Spleen (tissue), 11 donors: ENCODE results near the gene TCEANC2. TPM values are rescaled to one million over a fixed set of nuclear protein-coding genes. Genes with fewer than 3 reads are reported as not detected.
A peak's percentile ranks its signal among the peaks of the same experiment; 100 is the strongest.
"Not testable (repeated sequence)": the region's sequence is repeated elsewhere in the genome, so short reads cannot be mapped to it uniquely, and the experiment has no call there.

Experiments
- DNase-seq: peaks from one replicate; pipeline ENCODE4 v3.0.0-alpha.2; 2020
- H3K27ac ChIP-seq, 8 donors: fragments of 200-600 bp; sonication (generic) in 7 of 8; 1 replicate in 4 of 8; 2 replicates in 4 of 8; pipeline versions ENCODE4 v1.5.0 to v1.8.0; 2016 to 2021; ENCODE audit warnings: inconsistent platforms in 4 of 8, mild to moderate bottlenecking in 4 of 8, moderate library complexity in 1 of 8
- H3K27me3 ChIP-seq, 7 donors: fragments of 200-600 bp; sonication (generic) in 6 of 7; replicated peaks in 1 of 7; 1 replicate in 4 of 7; 2 replicates in 3 of 7; pipeline versions ENCODE4 v1.5.0 to v1.8.0; 2016 to 2021; ENCODE audit warnings: inconsistent platforms in 3 of 7, mild to moderate bottlenecking in 1 of 7
- H3K36me3 ChIP-seq, 6 donors: fragments of 200-600 bp; sonication (generic) in 5 of 6; 1 replicate in 4 of 6; 2 replicates in 2 of 6; pipeline versions ENCODE4 v1.5.0 to v1.8.0; 2016 to 2021; ENCODE audit warnings: inconsistent platforms in 2 of 6
- H3K4me1 ChIP-seq, 6 donors: fragments of 200-600 bp; sonication (generic) in 5 of 6; 1 replicate in 3 of 6; 2 replicates in 3 of 6; pipeline versions ENCODE4 v1.5.0 to v1.8.0; 2016 to 2021; ENCODE audit warnings: inconsistent platforms in 3 of 6
- H3K4me3 ChIP-seq, 8 donors: fragments of 200-600 bp; sonication (generic) in 7 of 8; 1 replicate in 4 of 8; 2 replicates in 4 of 8; pipeline versions ENCODE4 v1.5.0 to v1.8.0; 2016 to 2021; ENCODE audit warnings: inconsistent platforms in 4 of 8, mild to moderate bottlenecking in 4 of 8, moderate library complexity in 2 of 8
- H3K9me3 ChIP-seq, 8 donors: fragments of 200-600 bp; sonication (generic) in 7 of 8; 1 replicate in 4 of 8; 2 replicates in 4 of 8; pipeline versions ENCODE4 v1.5.0 to v1.8.0; 2016 to 2021; ENCODE audit warnings: inconsistent platforms in 4 of 8
- POLR2A ChIP-seq, 3 donors: fragments of 450-650 bp; IDR thresholded peaks; one replicate each; pipeline ENCODE4 v1.5.1; 2017; ENCODE audit warnings: antibody characterized with exemption in 3 of 3, mild to moderate bottlenecking in 1 of 3
- POLR2AphosphoS5 ChIP-seq, 3 donors: sonication (generic); formaldehyde crosslinking; IDR thresholded peaks; one replicate each; pipeline ENCODE4 v1.5.1; 2017; ENCODE audit warnings: antibody characterized with exemption in 3 of 3
- WGBS, 5 donors: extraction: QIAGEN DNeasy Blood & Tissue Kit in 3 of 5; methylation state at CpG; one replicate each; pipeline versions ENCODE4 v1.1.5 to v1.1.7; 2013 to 2018; 5-methylcytosine and 5-hydroxymethylcytosine counted together
- intact Hi-C: fragments of 100-400 bp; cut with DNase I; formaldehyde crosslinking; loops from one replicate; pipeline ENCODE4 v1.15.0; 2023; ENCODE audit warnings: low total_unique reads
- polyA plus RNA-seq, 3 donors: library from polyadenylated mRNA; stranded (reverse); fragments of 200-250 nt; gene quantifications; one replicate each; pipeline ENCODE4 v1.2.1, GENCODE V29; 2013
- total RNA-seq, 7 donors: library from RNA; depleted of rRNA in 3 of 7; stranded (reverse); fragments of >200 nt in 3 of 7; fragmentation: NEBNext Ultra II Directional in 4 of 7; extraction: Animal tissue kit (Norgen Biotek cat#: 25700) in 4 of 7; gene quantifications; one replicate each; pipeline versions ENCODE4 v1.1.0 to v1.2.1, GENCODE V29; 2016 to 2021
- TF ChIP-seq, protein P1 (sequence below), 11 experiments: fragments of 200-600 bp in 7 of 11; fragments of 450-650 bp in 4 of 11; sonication (generic) in 4 of 11; IDR thresholded peaks in 8 of 11; conservative IDR thresholded peaks in 3 of 11; 1 replicate in 7 of 11; 2 replicates in 4 of 11; pipeline versions ENCODE4 v1.4.0 to v1.8.0; 2016 to 2021; ENCODE audit warnings: antibody characterized with exemption in 11 of 11, inconsistent platforms in 4 of 11, mild to moderate bottlenecking in 1 of 11
- donor health status: healthy with polysubstance abuse.
- donor health status: DM: no; HTN: no; CAD: no; lungs with moderate emphysema.
- donor health status: DM: no; HTN: no; CAD: no.
- donor health status: Bipolar disorder and iron deficiency.
- donor health status: healthy.
- donor health status: DM: no; HTN: no; CAD: no.
- donor health status: DM: yes; HTN: yes; CAD: no.

The TCEANC2 gene
- total and polyA plus RNA-seq, 10 donors = 1.9 to 12.7 (median 6.4) TPM

DNA sequence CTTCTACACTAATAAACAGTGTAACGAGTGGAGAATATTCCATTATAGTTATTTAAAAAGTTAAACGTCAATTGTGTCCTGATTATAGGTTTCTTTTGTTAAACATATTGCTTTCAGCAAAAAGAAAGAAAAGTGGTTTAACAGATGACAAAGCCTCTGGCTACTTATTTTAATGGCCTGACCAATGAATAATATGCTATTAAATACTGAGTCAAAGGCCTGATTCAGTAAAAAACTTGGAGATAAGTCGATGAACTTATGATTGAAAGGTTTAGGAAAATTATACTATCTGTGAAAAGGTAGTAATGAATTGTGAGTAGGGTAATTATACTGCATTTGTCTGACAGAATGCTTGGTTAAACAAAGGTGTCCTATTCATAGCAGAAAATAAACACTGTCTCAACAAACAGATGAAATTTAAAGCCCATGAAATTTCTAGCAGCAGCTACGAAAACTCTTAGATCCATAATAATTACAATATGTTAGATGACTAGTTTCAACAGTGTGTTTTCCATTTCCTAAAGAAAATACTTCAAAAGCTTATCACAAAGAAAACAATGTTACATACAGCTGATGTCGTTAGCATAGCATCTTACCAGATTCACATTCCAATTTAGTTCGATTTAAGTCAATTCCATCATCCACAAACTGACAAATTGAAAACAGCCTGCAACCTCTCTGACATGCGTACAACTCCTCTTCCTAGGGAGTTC is 6.6 kb upstream of the TCEANC2 start:
- DNase-seq = no peak
- TF ChIP-seq, protein P1, sequence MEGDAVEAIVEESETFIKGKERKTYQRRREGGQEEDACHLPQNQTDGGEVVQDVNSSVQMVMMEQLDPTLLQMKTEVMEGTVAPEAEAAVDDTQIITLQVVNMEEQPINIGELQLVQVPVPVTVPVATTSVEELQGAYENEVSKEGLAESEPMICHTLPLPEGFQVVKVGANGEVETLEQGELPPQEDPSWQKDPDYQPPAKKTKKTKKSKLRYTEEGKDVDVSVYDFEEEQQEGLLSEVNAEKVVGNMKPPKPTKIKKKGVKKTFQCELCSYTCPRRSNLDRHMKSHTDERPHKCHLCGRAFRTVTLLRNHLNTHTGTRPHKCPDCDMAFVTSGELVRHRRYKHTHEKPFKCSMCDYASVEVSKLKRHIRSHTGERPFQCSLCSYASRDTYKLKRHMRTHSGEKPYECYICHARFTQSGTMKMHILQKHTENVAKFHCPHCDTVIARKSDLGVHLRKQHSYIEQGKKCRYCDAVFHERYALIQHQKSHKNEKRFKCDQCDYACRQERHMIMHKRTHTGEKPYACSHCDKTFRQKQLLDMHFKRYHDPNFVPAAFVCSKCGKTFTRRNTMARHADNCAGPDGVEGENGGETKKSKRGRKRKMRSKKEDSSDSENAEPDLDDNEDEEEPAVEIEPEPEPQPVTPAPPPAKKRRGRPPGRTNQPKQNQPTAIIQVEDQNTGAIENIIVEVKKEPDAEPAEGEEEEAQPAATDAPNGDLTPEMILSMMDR (IDR thresholded peaks at IDR 0.05 in 8 of 11, conservative IDR thresholded peaks at IDR 0.05 in 3 of 11) = no peak
- no peak for TF ChIP-seq POLR2A (IDR thresholded peaks at IDR 0.05)
- no peak for TF ChIP-seq POLR2AphosphoS5 (IDR thresholded peaks at IDR 0.05)
- H3K4me1 ChIP-seq = peaks cover 47 to 75% (median 58%) of the 10 kb centered on the region in 6 donors
- intact Hi-C loops = loop anchor here (10.0 kb wide), 1 partner anchor 92 kb away; no protein-coding TSS in a partner anchor
- no peaks in the 10 kb centered on the region for H3K9me3 ChIP-seq
- peak overlapping the region in 3 of 8 donors; percentile 24 to 34 (median 30) for H3K27ac ChIP-seq
- H3K4me3 ChIP-seq = no peak overlapping the region
- H3K27me3 ChIP-seq = no peaks in the 10 kb centered on the region
- H3K36me3 ChIP-seq = peaks cover 0 to 64% (median 26%) of the 10 kb centered on the region in 6 donors
- 77 to 82% (median 80%) methylated on average over 7 of the region's 7 CpGs for WGBS, 5 donors

GRCh38 chr1:54047384-54048305 is 5.8 kb upstream of the TCEANC2 start:
- 61 to 68% (median 63%) methylated on average over 5 of the region's 5 CpGs for WGBS, 5 donors
- DNase-seq = no peak
- Histone ChIP-seq H3K27me3 (no peaks in the 10 kb centered on the region), H3K4me1 (peaks cover 48 to 81% (median 63%) of the 10 kb centered on the region in 6 donors), H3K36me3 (peaks cover 0 to 56% (median 18%) of the 10 kb centered on the region in 6 donors), H3K9me3 (no peaks in the 10 kb centered on the region), H3K27ac (peak overlapping the region in 3 of 8 donors; percentile 24 to 34 (median 30)), H3K4me3 (no peak overlapping the region)
- intact Hi-C loops = loop anchor here (10.0 kb wide), 1 partner anchor 93 kb away; no protein-coding TSS in a partner anchor
- TF ChIP-seq, protein P1 (IDR thresholded peaks at IDR 0.05 in 8 of 11, conservative IDR thresholded peaks at IDR 0.05 in 3 of 11) = no peak
- TF ChIP-seq POLR2A (IDR thresholded peaks at IDR 0.05) (no peak), POLR2AphosphoS5 (IDR thresholded peaks at IDR 0.05) (no peak)

GRCh38 chr1:54050435-54050834 is 3.0 kb upstream of the TCEANC2 start:
- H3K4me3 ChIP-seq, H3K27ac ChIP-seq, DNase-seq, H3K9me3 ChIP-seq, intact Hi-C loops, H3K27me3 ChIP-seq: not testable (repeated sequence)
- Histone ChIP-seq H3K36me3 (peaks cover 0 to 28% (median 2%) of the 10 kb centered on the region in 6 donors), H3K4me1 (peaks cover 56 to 88% (median 78%) of the 10 kb centered on the region in 6 donors)
- 95 to 97% (median 96%) methylated on average over 12 of the region's 12 CpGs for WGBS, 5 donors

- DNase-seq = no peak
- peaks cover 56 to 81% (median 72%) of the 10 kb centered on the region in 6 donors for H3K4me1 ChIP-seq
- peak overlapping the region; percentile 95 to 100 (median 98) for H3K27ac ChIP-seq
- 3 to 5% (median 3%) methylated on average over 8 of the region's 8 CpGs for WGBS, 5 donors
- no peaks in the 10 kb centered on the region for H3K27me3 ChIP-seq
- TF ChIP-seq, protein P1 (IDR thresholded peaks at IDR 0.05 in 8 of 11, conservative IDR thresholded peaks at IDR 0.05 in 3 of 11) = no peak
- TF ChIP-seq POLR2AphosphoS5 (IDR thresholded peaks at IDR 0.05) (no peak), POLR2A (IDR thresholded peaks at IDR 0.05) (no peak)
- peaks cover 0 to 24% (median 0%) of the 10 kb centered on the region in 6 donors for H3K36me3 ChIP-seq
- H3K4me3 ChIP-seq = peak overlapping the region; percentile 75 to 97 (median 90)
- intact Hi-C loops = no loop called here
- no peaks in the 10 kb centered on the region for H3K9me3 ChIP-seq
Observed at GRCh38 chr1:54051933-54052430, 1.4 kb upstream of the TCEANC2 start.
